Transverse colon (tissue), 4 donors: ENCODE data around the gene HMGB1. TPM values are rescaled to one million over a fixed set of nuclear protein-coding genes. Genes with fewer than 3 reads are reported as not detected.
A peak's percentile ranks its signal among the peaks of the same experiment; 100 is the strongest.

Experiments used
- DNase-seq: peaks from one replicate; pipeline ENCODE4 v3.0.0-alpha.2; 2019
- H3K27ac ChIP-seq, 4 donors: fragments of 200-600 bp; sonication (generic); 2 replicates each; pipeline ENCODE4 v1.5.1; 2016 to 2018; ENCODE audit warnings: inconsistent platforms in 4 of 4
- H3K27me3 ChIP-seq: fragments of 200-600 bp; sonication (generic); 2 replicates; pipeline ENCODE4 v1.5.1; 2017; ENCODE audit warnings: inconsistent platforms
- H3K36me3 ChIP-seq, 4 donors: fragments of 200-600 bp; sonication (generic); 2 replicates each; pipeline ENCODE4 v1.5.1; 2017 to 2019; ENCODE audit warnings: inconsistent platforms in 4 of 4
- H3K4me1 ChIP-seq, 4 donors: fragments of 200-600 bp; sonication (generic); 2 replicates each; pipeline ENCODE4 v1.5.1; 2017 to 2020; ENCODE audit warnings: inconsistent platforms in 4 of 4
- H3K4me3 ChIP-seq, 4 donors: fragments of 200-600 bp; sonication (generic); 1 replicate in 1 of 4; 2 replicates in 3 of 4; pipeline versions ENCODE4 v1.5.1 to v1.6.1; 2017 to 2019; ENCODE audit warnings: inconsistent platforms in 4 of 4
- H3K9me3 ChIP-seq, 2 donors: fragments of 200-600 bp; sonication (generic); 2 replicates each; pipeline ENCODE4 v1.5.1; 2017 to 2019; ENCODE audit warnings: inconsistent platforms in 2 of 2
- CTCF ChIP-seq, 5 experiments: fragments of 200-600 bp in 3 of 5; fragments of 450-650 bp in 2 of 5; sonication (generic) in 3 of 5; IDR thresholded peaks; 1 replicate in 2 of 5; 2 replicates in 3 of 5; pipeline ENCODE4 v1.5.1; 2016 to 2017; ENCODE audit warnings: antibody characterized with exemption in 5 of 5, inconsistent platforms in 3 of 5, mild to moderate bottlenecking in 2 of 5, moderate library complexity in 1 of 5
- EP300 ChIP-seq: sonication (generic); formaldehyde crosslinking; IDR thresholded peaks from one replicate; pipeline ENCODE4 v1.6.1; 2017; ENCODE audit warnings: antibody characterized with exemption, low read depth
- POLR2A ChIP-seq: fragments of 450-650 bp; IDR thresholded peaks from one replicate; pipeline ENCODE4 v1.6.1; 2016; ENCODE audit warnings: antibody characterized with exemption, mild to moderate bottlenecking, moderate library complexity
- POLR2AphosphoS5 ChIP-seq, 3 donors: sonication (generic); formaldehyde crosslinking; IDR thresholded peaks; one replicate each; pipeline ENCODE4 v1.6.1; 2016; ENCODE audit warnings: antibody characterized with exemption in 3 of 3
- WGBS, 2 donors: methylation state at CpG; one replicate each; pipeline ENCODE4 v1.1.5; 2018; ENCODE audit warnings: low coverage in 1 of 2; 5-methylcytosine and 5-hydroxymethylcytosine counted together
- in situ Hi-C, 4 donors: fragments of 200-750 bp; cut with MboI; loops; one replicate each; pipeline versions ENCODE4 v1.15.0 to v1.15.1; 2017; ENCODE audit warnings: low sequenced_read_pairs in 3 of 4, low pct_ligation_motif_present in 1 of 4, low pct_unique_long_range_greater_than_20kb in 1 of 4
- intact Hi-C: fragments of 100-400 bp; cut with DNase I; formaldehyde crosslinking; loops from one replicate; pipeline ENCODE4 v1.15.1; 2023; ENCODE audit warnings: low total_unique reads
- total RNA-seq, 4 donors: library from RNA; depleted of rRNA; stranded (reverse); fragments of >200 nt; gene quantifications; one replicate each; pipeline ENCODE4 v1.1.0, GENCODE V29; 2016

Gene HMGB1
- total RNA-seq, 4 donors from 2014 or later: 131 to 274 (median 152) TPM

DNA sequence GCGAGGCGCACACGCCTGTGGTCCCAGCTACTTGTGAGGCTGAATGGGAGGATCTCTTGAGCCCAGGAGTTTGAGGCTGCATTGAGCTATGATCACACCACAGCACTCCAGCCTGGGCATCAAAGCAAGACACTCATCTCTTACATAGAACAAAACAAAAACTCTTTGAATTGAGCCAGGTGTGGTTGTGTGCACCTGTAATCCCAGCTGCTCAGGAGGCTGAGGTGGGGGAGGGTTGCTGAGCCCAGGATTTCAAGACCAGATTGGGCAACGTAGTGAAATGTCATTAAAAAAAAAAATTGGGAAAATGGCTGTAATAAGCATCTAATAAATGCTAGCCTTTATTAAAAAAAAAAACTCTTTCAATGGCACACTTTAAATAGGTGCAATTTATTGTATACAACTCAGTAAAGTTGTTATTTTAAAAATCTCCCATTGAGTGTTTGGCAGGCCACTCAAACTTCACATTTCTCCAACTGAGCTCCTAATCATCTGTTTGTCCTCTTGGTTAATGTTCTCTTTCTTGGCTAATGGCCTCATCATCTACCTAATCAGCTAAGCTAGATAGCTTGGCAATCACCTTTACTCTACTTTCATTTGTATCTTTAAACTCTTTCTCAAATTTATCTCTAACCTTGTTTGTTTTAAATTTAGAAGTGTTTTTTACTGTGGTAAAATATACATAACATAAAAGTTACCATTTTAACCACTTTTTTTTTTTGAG, 28.1 kb upstream of the HMGB1 start:
- in situ Hi-C loops: no loop called here
- H3K27ac ChIP-seq: no peak overlapping the region
- DNase-seq: no peak
- H3K36me3 ChIP-seq: no peaks in the 10 kb centered on the region
- no peaks in the 10 kb centered on the region for H3K9me3 ChIP-seq
- TF ChIP-seq EP300 (no peak), POLR2AphosphoS5 (IDR thresholded peaks at IDR 0.05) (no peak), CTCF (IDR thresholded peaks at IDR 0.05) (no peak), POLR2A (no peak)
- intact Hi-C loops: no loop called here
- no peak overlapping the region for H3K4me3 ChIP-seq
- no peaks in the 10 kb centered on the region for H3K4me1 ChIP-seq
- WGBS, 2 donors: 79 to 80% methylated on average over 4 of the region's 4 CpGs
- no peaks in the 10 kb centered on the region for H3K27me3 ChIP-seq

GRCh38 chr13:30487075-30487470, 21.3 kb upstream of the HMGB1 start:
- 93% methylated on average over 3 of the region's 3 CpGs; no CpG with 5 or more reads in 1 of the 2 donors for WGBS, 2 donors
- H3K4me1 ChIP-seq: no peaks in the 10 kb centered on the region
- intact Hi-C loops (no loop called here), in situ Hi-C loops (no loop called here)
- no peak overlapping the region for H3K27ac ChIP-seq
- H3K9me3 ChIP-seq: no peaks in the 10 kb centered on the region
- TF ChIP-seq POLR2AphosphoS5 (IDR thresholded peaks at IDR 0.05) (no peak), CTCF (IDR thresholded peaks at IDR 0.05) (no peak), POLR2A (no peak), EP300 (no peak)
- H3K4me3 ChIP-seq: no peak overlapping the region
- DNase-seq: no peak
- H3K27me3 ChIP-seq: no peaks in the 10 kb centered on the region
- H3K36me3 ChIP-seq: no peaks in the 10 kb centered on the region

DNA sequence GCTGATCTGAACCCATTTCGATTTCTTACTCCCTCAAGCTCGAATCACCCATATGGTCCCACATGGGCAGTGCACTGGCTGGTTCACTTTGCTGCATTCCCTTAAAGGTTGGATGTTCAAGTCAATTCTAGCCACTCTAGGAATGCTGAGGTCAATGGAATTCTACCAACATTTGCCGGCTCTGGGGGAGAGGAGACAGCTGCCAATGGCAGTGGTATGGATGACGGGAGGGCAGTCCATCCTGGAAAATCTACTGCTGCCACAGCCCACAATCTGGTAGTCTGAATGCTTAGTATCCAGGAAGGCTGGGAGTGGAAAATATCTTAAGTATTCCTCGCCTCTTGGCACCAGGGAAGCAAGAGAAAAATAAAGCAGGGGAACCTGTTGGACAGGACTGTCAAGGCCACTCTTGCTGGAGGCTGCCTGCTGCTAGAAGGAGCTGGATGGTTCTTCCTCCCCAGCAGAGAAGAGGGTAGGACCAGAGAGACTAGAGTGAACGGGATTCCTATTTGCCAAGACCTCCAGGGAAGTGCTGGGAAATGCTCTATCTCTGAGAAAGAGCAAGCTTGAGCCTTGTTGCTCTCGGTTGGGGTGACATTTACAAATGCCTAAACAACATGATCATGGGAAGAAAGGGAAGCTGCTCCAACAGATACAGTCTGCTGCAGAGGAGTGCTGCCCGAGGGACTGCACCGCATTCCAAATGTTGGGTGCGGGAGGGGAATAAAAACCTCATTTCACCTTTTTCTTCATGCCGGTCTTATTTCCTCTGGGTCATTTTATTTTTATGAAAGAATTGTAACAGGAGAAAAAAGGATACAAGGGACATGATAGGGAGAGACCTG, 20.7 kb upstream of the HMGB1 start:
- no peaks in the 10 kb centered on the region for H3K9me3 ChIP-seq
- H3K27me3 ChIP-seq: no peaks in the 10 kb centered on the region
- intact Hi-C loops (no loop called here), in situ Hi-C loops (no loop called here)
- no peaks in the 10 kb centered on the region for H3K36me3 ChIP-seq
- DNase-seq: peak; percentile 34
- H3K4me3 ChIP-seq: no peak overlapping the region
- no peaks in the 10 kb centered on the region for H3K4me1 ChIP-seq
- WGBS, 2 donors: 68 to 77% methylated on average over 11 of the region's 11 CpGs
- TF ChIP-seq CTCF (IDR thresholded peaks at IDR 0.05) (no peak), EP300 (no peak), POLR2AphosphoS5 (IDR thresholded peaks at IDR 0.05) (no peak), POLR2A (no peak)
- H3K27ac ChIP-seq: no peak overlapping the region

DNA sequence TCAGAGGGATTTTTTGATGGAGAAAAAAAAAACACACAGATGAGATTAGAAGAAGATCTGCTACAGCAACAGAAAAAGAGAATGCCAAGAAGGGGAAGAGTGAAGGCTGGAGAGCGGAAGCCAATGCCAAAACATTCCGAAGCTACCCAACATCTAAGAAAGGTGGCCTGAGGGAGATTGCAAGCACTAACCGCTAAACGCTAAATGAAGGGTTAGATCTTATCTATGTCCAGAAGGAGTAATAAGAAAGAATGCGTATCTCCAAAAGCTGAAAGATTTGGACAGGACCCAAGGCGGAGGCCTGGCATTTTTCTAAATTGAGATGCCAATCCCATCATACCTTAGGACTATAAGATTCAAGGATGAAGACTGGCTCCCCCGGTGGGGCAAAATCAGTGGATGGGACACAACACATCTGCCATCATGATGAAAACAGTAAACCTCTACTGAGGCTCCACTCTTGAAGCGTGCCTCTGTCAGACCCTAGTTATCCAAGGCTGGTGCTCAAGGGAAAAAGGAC, 15.6 kb upstream of the HMGB1 start:
- H3K4me1 ChIP-seq: peaks cover 0 to 13% (median 0%) of the 10 kb centered on the region in 4 donors
- no peak for DNase-seq
- H3K27me3 ChIP-seq: no peaks in the 10 kb centered on the region
- no peaks in the 10 kb centered on the region for H3K36me3 ChIP-seq
- intact Hi-C loops (no loop called here), in situ Hi-C loops (no loop called here)
- TF ChIP-seq EP300 (no peak), CTCF (IDR thresholded peaks at IDR 0.05) (no peak), POLR2A (no peak)
- no peaks in the 10 kb centered on the region for H3K9me3 ChIP-seq
- 94 to 100% methylated on average over 5 to 8 of the region's 8 CpGs for WGBS, 2 donors
- H3K4me3 ChIP-seq: no peak overlapping the region
- no peak overlapping the region for H3K27ac ChIP-seq
